ENCODE measurements around the gene RASA1. TPM values are rescaled to one million over a fixed set of nuclear protein-coding genes. Genes with fewer than 3 reads are reported as not detected.

RASA1 gene
- total and polyA plus RNA-seq, 2 experiments from 2014 or later = 9.3 to 35.0 TPM

DNA sequence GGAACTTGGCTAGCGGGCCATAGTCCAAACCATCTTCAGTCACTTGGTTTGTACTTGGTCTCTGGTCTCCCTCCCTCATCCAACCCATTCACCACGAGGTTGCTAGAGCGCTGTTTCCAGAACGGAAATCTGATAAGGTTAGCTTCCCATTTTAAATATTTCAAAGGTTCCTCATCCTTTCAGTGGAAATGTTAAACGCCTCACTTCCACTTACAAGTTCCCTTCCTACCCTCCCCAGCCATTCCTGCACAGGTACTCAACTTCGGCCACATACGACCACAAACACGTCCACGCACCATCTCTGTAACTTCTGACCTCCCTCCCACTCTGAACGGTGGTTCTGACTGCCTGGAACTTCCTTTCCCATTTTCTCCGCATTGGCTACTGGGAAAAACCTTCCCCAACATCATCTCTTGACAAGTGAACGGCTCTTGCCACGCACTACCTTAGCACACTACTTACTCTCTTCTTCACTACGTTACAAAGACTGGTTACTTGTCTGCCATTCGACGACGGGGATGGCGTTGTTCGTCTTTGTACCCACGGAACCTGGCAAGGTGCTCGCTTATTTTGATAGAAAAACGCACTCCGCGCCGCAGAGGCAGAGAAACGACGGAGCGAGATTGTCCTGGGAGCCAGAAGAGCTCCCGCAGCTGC is 144.4 kb downstream of the RASA1 start:
- Histone ChIP-seq H3F3A (replicated peaks; ENCODE audit: low read depth) (no peaks in the 10 kb centered on the region), H3K4me1 (ENCODE audit: insufficient read depth) (peaks cover 7% of the 10 kb centered on the region; the same call in 1 of the 2 replicates), H3K36me3 (ENCODE audit: insufficient read depth) (peaks cover 21% of the 10 kb centered on the region), H4K20me1 (replicated peaks; ENCODE audit: insufficient read depth) (no peaks in the 10 kb centered on the region; the same call in 1 of the 2 replicates), H3K4me3 (peak overlapping the region; percentile 96), H3K79me2 (replicated peaks; ENCODE audit: insufficient read depth) (peaks cover 24% of the 10 kb centered on the region), H2AFZ (peak overlapping the region; percentile 95), H3K27me3 (ENCODE audit: insufficient read depth) (no peaks in the 10 kb centered on the region), H3K27ac (ENCODE audit: low read depth) (peak overlapping the region; percentile 87), H3K9me2 (ENCODE audit: insufficient read depth) (no peaks in the 10 kb centered on the region), H3K4me2 (peak overlapping the region; percentile 95)
- H3K9me3 Mint-ChIP-seq = no peaks in the 10 kb centered on the region
- peak overlapping the region; percentile 97 for H3K4me3 Mint-ChIP-seq
- peaks cover 9% of the 10 kb centered on the region for H3K4me1 Mint-ChIP-seq
- H3K27me3 Mint-ChIP-seq (ENCODE audit: insufficient read depth, low read depth, poor library complexity) = peaks cover 5% of the 10 kb centered on the region
- peak overlapping the region; percentile 93 for H3K27ac Mint-ChIP-seq
- peaks cover 37% of the 10 kb centered on the region for H3K36me3 Mint-ChIP-seq (ENCODE audit: low read depth)
- TF ChIP-seq, protein P1, sequence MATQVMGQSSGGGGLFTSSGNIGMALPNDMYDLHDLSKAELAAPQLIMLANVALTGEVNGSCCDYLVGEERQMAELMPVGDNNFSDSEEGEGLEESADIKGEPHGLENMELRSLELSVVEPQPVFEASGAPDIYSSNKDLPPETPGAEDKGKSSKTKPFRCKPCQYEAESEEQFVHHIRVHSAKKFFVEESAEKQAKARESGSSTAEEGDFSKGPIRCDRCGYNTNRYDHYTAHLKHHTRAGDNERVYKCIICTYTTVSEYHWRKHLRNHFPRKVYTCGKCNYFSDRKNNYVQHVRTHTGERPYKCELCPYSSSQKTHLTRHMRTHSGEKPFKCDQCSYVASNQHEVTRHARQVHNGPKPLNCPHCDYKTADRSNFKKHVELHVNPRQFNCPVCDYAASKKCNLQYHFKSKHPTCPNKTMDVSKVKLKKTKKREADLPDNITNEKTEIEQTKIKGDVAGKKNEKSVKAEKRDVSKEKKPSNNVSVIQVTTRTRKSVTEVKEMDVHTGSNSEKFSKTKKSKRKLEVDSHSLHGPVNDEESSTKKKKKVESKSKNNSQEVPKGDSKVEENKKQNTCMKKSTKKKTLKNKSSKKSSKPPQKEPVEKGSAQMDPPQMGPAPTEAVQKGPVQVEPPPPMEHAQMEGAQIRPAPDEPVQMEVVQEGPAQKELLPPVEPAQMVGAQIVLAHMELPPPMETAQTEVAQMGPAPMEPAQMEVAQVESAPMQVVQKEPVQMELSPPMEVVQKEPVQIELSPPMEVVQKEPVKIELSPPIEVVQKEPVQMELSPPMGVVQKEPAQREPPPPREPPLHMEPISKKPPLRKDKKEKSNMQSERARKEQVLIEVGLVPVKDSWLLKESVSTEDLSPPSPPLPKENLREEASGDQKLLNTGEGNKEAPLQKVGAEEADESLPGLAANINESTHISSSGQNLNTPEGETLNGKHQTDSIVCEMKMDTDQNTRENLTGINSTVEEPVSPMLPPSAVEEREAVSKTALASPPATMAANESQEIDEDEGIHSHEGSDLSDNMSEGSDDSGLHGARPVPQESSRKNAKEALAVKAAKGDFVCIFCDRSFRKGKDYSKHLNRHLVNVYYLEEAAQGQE (IDR thresholded peaks at IDR 0.05; ENCODE audit: unreplicated experiment) = no peak
- TF ChIP-seq, protein P2, sequence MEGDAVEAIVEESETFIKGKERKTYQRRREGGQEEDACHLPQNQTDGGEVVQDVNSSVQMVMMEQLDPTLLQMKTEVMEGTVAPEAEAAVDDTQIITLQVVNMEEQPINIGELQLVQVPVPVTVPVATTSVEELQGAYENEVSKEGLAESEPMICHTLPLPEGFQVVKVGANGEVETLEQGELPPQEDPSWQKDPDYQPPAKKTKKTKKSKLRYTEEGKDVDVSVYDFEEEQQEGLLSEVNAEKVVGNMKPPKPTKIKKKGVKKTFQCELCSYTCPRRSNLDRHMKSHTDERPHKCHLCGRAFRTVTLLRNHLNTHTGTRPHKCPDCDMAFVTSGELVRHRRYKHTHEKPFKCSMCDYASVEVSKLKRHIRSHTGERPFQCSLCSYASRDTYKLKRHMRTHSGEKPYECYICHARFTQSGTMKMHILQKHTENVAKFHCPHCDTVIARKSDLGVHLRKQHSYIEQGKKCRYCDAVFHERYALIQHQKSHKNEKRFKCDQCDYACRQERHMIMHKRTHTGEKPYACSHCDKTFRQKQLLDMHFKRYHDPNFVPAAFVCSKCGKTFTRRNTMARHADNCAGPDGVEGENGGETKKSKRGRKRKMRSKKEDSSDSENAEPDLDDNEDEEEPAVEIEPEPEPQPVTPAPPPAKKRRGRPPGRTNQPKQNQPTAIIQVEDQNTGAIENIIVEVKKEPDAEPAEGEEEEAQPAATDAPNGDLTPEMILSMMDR (conservative IDR thresholded peaks at IDR 0.05; ENCODE audit: low read depth in 2 of 2) = no peak
- TF ChIP-seq STAT1 (IDR thresholded peaks at IDR 0.05; ENCODE audit: unreplicated experiment) (no peak), POLR2AphosphoS5 (IDR thresholded peaks at IDR 0.05; ENCODE audit: low read depth) (no peak), CREB1 (CRISPR knock-in tag; IDR thresholded peaks at IDR 0.05; ENCODE audit: low read depth) (no peak), NANOG (IDR thresholded peaks at IDR 0.05; ENCODE audit: borderline replicate concordance) (no peak), EZH2 (IDR thresholded peaks at IDR 0.05; ENCODE audit: low read depth, unreplicated experiment) (no peak), EZH2phosphoT487 (IDR thresholded peaks at IDR 0.05; ENCODE audit: unreplicated experiment) (no peak), JUNB (IDR thresholded peaks at IDR 0.05; ENCODE audit: unreplicated experiment) (no peak), ZNF331 (CRISPR knock-in tag; IDR thresholded peaks at IDR 0.05; ENCODE audit: low read depth) (no peak), ZNF114 (CRISPR knock-in tag; IDR thresholded peaks at IDR 0.05) (no peak)
- TF ChIP-seq, protein P3, sequence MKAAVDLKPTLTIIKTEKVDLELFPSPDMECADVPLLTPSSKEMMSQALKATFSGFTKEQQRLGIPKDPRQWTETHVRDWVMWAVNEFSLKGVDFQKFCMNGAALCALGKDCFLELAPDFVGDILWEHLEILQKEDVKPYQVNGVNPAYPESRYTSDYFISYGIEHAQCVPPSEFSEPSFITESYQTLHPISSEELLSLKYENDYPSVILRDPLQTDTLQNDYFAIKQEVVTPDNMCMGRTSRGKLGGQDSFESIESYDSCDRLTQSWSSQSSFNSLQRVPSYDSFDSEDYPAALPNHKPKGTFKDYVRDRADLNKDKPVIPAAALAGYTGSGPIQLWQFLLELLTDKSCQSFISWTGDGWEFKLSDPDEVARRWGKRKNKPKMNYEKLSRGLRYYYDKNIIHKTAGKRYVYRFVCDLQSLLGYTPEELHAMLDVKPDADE (IDR thresholded peaks at IDR 0.05) = no peak
- TF ChIP-seq, protein P4, sequence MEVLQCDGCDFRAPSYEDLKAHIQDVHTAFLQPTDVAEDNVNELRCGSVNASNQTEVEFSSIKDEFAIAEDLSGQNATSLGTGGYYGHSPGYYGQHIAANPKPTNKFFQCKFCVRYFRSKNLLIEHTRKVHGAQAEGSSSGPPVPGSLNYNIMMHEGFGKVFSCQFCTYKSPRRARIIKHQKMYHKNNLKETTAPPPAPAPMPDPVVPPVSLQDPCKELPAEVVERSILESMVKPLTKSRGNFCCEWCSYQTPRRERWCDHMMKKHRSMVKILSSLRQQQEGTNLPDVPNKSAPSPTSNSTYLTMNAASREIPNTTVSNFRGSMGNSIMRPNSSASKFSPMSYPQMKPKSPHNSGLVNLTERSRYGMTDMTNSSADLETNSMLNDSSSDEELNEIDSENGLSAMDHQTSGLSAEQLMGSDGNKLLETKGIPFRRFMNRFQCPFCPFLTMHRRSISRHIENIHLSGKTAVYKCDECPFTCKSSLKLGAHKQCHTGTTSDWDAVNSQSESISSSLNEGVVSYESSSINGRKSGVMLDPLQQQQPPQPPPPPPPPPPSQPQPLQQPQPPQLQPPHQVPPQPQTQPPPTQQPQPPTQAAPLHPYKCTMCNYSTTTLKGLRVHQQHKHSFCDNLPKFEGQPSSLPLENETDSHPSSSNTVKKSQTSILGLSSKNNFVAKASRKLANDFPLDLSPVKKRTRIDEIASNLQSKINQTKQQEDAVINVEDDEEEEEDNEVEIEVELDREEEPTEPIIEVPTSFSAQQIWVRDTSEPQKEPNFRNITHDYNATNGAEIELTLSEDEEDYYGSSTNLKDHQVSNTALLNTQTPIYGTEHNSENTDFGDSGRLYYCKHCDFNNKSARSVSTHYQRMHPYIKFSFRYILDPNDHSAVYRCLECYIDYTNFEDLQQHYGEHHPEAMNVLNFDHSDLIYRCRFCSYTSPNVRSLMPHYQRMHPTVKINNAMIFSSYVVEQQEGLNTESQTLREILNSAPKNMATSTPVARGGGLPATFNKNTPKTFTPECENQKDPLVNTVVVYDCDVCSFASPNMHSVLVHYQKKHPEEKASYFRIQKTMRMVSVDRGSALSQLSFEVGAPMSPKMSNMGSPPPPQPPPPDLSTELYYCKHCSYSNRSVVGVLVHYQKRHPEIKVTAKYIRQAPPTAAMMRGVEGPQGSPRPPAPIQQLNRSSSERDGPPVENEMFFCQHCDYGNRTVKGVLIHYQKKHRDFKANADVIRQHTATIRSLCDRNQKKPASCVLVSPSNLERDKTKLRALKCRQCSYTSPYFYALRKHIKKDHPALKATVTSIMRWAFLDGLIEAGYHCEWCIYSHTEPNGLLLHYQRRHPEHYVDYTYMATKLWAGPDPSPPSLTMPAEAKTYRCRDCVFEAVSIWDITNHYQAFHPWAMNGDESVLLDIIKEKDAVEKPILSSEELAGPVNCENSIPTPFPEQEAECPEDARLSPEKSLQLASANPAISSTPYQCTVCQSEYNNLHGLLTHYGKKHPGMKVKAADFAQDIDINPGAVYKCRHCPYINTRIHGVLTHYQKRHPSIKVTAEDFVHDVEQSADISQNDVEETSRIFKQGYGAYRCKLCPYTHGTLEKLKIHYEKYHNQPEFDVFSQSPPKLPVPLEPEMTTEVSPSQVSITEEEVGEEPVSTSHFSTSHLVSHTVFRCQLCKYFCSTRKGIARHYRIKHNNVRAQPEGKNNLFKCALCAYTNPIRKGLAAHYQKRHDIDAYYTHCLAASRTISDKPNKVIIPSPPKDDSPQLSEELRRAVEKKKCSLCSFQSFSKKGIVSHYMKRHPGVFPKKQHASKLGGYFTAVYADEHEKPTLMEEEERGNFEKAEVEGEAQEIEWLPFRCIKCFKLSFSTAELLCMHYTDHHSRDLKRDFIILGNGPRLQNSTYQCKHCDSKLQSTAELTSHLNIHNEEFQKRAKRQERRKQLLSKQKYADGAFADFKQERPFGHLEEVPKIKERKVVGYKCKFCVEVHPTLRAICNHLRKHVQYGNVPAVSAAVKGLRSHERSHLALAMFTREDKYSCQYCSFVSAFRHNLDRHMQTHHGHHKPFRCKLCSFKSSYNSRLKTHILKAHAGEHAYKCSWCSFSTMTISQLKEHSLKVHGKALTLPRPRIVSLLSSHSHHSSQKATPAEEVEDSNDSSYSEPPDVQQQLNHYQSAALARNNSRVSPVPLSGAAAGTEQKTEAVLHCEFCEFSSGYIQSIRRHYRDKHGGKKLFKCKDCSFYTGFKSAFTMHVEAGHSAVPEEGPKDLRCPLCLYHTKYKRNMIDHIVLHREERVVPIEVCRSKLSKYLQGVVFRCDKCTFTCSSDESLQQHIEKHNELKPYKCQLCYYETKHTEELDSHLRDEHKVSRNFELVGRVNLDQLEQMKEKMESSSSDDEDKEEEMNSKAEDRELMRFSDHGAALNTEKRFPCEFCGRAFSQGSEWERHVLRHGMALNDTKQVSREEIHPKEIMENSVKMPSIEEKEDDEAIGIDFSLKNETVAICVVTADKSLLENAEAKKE (CRISPR knock-in tag; IDR thresholded peaks at IDR 0.05) = no peak
- ATAC-seq = peak; percentile 24
- peak; percentile 18 for DNase-seq (ENCODE audit: low spot score)
